GM19328 (cell line): ENCODE data around the gene UBE4A.
"Not testable (repeated sequence)": the region's sequence is repeated elsewhere in the genome, so short reads cannot be mapped to it uniquely, and the experiment has no call there.

ENCODE experiments used
- ATAC-seq: cut with Tn5 transposase; IDR thresholded peaks from one replicate; pipeline ENCODE4 v1.9.1; 2021; ENCODE audit warnings: mild to moderate bottlenecking, moderate library complexity; ENCODE audit not compliant: unreplicated experiment

UBE4A gene

DNA sequence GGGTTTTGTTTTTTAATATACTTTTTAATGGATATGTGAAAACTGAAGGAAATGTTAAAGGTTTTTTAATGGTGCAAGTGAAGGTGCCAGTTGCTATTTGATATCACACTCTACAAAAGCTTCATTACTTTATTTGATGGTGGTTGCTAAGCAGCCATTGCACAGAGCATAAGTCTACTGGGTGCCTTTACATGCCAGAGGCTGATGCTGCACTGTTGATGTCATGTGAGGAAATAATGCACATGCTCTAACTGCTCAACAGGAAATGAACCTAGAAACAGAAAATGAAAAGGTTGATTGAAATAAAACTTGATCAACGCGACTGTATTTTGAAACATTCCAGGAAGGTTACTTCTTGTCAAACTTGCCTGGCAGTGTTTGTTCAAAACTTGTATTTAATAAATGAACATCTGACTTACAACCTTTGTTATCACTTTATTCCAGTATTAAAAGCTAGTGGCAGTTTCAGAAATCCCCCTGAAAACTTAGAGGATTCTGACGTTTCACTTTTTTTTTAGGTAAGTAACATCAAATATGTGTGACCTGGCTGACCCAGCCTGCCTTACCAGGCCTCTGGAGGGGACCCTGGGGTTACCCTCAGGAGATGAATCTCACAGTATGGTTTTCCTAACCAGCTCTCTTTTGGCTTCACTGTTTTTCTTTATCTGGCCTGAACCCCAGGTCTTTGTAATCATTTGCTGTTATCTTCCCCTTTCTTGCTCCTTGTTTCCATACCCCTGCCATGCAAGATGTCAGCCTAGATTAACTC lies 39.6 kb downstream of the UBE4A start:
- ATAC-seq, result no peak

GRCh38 chr11:118401151-118401879 lies 41.9 kb downstream of the UBE4A start, which contains the start of gene ATP5MG:
ATP5MG (plus strand) TSS chr11:118401606; CDS start chr11:118401666, 60 bp downstream.
- no peak for ATAC-seq

- no peak for ATAC-seq
Measured at GRCh38 chr11:118401880-118402590, 42.6 kb downstream of the UBE4A start.

DNA sequence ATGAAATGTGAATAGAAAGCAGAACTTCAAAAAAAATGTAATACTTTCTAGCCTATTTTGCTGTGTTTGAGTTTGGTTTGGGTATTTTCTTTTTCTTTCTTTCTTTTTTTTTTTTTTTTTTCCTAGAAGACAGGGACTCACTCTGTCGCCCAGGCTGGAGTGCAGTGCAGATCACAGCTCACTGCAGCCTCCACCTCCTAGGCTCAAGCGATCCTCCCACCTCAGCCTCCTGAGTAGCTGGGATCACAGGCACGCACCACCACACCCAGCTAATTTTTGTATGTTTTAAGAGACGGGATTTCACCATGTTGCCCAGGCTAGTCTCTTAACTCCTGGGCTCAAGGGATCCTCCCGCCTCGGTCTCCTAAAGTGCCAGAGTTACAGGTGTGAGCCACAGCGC lies 43.2 kb downstream of the UBE4A start:
- not testable (repeated sequence) for ATAC-seq

GRCh38 chr11:118406599-118407166 lies 47.3 kb downstream of the UBE4A start:
- ATAC-seq, result no peak

DNA sequence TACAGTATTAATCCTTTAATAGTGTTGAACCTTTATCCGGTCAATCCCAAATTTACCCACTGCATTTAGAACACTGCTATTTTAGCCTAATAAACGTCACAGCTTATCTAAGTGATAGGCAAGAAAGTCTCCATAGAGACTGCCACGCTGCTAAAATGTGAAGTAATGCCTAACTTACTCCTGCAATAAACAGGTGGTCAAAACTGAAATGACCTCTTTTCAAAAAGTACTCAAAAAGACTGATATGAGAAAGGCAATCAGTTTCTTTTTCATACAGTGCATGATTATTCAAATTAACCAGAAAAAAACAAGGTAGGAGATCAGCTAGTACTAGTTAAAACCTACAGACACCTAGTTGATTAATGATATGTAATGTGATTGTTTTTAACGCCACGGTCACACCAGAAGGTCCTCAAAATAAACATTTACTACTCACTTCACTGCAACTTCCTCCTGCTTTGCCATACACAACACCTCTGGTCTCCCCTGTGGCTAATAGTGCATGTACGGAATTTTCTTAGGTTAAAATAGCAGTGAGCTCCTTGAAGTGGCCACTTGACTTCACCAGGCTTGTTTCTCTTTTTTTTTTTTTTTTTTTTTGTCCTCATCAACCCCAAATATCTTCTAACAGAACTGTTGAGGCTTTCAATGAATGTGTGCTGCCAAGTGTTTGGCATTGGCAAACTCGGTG lies 50.8 kb downstream of the UBE4A start:
- no peak for ATAC-seq

GRCh38 chr11:118411530-118411929 lies 52.1 kb downstream of the UBE4A start:
- no peak for ATAC-seq

DNA sequence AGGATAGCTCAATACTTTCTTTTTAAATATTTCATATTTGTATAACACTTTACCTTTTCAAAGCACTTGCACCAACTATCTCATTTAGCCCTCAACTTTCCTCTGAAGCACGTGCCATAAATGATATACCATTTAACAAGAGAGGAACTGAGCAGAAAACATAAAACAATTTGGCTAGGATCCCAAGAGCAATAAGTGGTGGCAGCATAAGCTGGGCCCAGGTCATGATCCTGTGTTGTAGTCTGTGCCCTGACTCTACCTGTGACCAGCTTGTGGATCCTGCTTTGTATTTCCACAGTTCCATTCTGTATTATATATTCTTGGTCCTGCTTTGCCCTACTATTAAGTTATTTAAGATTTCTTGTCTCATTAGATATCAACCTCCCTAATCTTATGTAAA lies 53.5 kb downstream of the UBE4A start:
- ATAC-seq, result no peak

GRCh38 chr11:118415062-118415738 lies 55.8 kb downstream of the UBE4A start:
- no peak for ATAC-seq

DNA sequence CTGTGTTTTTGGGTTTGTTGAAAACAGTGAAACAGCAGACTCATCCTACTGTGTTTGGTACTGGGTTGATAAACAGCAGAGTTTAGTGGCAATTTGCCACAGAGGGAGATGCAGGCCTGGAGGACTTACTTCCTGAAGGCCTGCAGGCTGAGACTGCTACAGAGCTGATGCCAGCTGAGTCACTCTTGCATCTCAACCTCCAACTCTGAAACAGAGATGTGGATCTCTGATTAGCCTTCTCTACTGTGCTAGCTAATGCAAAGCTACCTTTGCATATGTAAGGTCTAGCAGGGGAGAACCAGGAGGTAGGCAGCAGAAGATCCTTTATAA lies 56.3 kb downstream of the UBE4A start:
- ATAC-seq, result no peak

DNA sequence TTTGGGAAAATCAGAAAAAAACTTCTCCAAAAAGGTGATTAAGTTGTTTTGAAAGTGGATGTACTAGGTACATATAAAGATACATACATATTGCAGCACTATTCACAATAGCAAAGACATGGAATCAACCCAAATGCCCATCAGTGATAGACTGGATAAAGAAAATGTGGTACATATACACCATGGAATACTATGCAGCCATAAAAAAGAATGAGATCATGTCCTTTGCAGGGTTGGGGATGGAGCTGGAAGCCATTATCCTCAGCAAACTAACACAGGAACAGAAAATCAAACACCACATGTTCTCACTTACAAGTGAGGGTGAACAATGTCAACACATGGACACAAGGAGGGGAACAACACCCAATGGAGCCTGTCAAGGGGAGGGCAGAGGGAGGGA lies 57.5 kb downstream of the UBE4A start:
- ATAC-seq, result not testable (repeated sequence)

- ATAC-seq, result no peak
Measured at GRCh38 chr11:118417801-118418200, 58.4 kb downstream of the UBE4A start.

DNA sequence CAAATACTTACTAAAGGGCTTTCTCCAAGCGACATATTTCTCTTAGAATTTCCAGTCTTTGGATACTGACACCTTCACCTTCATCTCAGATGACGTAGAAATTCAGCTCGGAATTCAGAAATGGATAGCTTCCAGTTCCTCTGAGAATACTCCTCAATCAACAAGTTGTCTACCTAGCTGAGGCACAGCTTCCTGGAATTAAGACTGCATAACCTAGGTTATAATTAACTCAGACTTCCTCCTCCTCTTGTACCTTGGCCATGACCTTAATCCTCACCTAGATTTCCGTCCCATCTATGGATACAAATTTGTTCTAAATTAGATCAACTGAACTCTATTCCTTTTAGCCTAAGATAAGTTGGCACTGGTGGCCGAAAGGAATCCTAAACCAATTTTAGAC lies 59.4 kb downstream of the UBE4A start:
- ATAC-seq, result no peak

GRCh38 chr11:118427707-118428106 lies 68.3 kb downstream of the UBE4A start:
- ATAC-seq, result no peak

- no peak for ATAC-seq
Measured at GRCh38 chr11:118430956-118431355, 71.6 kb downstream of the UBE4A start.

DNA sequence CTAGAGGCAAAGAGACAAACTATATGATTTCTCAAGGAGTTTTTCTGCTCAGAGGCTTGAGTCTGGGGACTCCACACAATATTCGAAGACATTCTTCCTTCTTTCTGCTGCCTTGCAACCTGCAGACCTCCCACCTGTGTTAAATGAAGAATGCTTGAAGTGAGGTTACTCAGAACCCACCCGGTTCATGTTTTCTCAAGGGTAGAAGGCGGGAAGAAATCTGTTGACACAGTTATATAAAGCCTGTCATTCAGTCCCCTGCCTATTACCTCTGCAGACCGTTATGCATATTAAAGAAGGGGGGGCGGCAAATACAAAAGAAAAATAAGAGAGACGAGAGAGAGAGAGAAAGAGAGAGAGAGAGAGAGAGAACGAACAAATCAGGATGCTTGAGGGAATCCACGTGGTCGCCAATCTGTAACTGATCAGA lies 74.7 kb downstream of the UBE4A start:
- ATAC-seq, result no peak

GRCh38 chr11:118434553-118435289 lies 75.3 kb downstream of the UBE4A start:
- no peak for ATAC-seq

DNA sequence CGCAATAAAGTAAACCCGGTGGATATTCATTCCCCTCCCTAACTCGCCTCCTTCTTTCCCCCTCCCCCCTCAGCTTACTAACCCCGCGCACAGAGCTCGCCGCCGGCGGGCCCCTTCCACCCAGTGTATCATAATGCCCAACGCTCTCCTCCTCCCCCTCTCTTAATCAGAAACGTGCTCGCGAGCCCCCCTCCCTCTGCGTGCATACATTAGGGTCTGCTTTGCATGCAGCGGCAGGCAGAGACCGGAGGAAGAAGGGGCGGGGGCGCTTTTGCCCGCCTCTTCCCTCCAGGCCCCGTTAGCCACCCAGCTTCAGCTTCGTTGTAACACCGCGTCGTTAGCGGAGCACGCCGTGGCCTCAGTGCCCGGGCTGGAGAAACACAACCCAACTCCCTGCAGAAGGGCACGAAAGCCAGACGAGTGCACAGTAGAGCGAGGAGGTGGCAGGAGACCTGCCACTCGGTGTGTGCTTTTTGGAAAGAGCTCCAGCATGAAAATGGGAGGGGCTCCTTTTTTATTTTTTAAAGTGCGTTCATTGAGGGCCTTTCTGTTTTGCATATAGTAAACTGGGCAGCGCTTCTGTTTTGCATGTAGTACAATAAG lies 76.0 kb downstream of the UBE4A start:
- no peak for ATAC-seq
